Right lobe of liver (tissue), 4 donors: ENCODE measurements around the gene DHX40.

Experiments used
- POLR2A ChIP-seq: fragments of 450-650 bp; IDR thresholded peaks from one replicate; pipeline ENCODE4 v1.6.1; 2017; ENCODE audit warnings: antibody characterized with exemption, mild to moderate bottlenecking
- TF ChIP-seq, protein P1 (sequence below), 4 donors: fragments of 200-600 bp in 3 of 4; fragments of 450-650 bp in 1 of 4; IDR thresholded peaks; one replicate each; pipeline versions ENCODE4 v1.5.1 to v1.8.0; 2016 to 2022; ENCODE audit warnings: antibody characterized with exemption in 4 of 4, mild to moderate bottlenecking in 2 of 4
- donor health status: DM: no; HTN: no; CAD: no.
- donor health status: DM: no; HTN: no; CAD: no.
- donor health status: DM: no; HTN: yes; CAD: no.

GRCh38 chr17:59547131-59547915, 18.1 kb upstream of the DHX40 start:
- TF ChIP-seq, protein P1, sequence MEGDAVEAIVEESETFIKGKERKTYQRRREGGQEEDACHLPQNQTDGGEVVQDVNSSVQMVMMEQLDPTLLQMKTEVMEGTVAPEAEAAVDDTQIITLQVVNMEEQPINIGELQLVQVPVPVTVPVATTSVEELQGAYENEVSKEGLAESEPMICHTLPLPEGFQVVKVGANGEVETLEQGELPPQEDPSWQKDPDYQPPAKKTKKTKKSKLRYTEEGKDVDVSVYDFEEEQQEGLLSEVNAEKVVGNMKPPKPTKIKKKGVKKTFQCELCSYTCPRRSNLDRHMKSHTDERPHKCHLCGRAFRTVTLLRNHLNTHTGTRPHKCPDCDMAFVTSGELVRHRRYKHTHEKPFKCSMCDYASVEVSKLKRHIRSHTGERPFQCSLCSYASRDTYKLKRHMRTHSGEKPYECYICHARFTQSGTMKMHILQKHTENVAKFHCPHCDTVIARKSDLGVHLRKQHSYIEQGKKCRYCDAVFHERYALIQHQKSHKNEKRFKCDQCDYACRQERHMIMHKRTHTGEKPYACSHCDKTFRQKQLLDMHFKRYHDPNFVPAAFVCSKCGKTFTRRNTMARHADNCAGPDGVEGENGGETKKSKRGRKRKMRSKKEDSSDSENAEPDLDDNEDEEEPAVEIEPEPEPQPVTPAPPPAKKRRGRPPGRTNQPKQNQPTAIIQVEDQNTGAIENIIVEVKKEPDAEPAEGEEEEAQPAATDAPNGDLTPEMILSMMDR (IDR thresholded peaks at IDR 0.05): no peak
- no peak for TF ChIP-seq POLR2A
